Renal pelvis (tissue), 4 donors: ENCODE results near the gene SUSD6. TPM values are rescaled to one million over a fixed set of nuclear protein-coding genes. Genes with fewer than 3 reads are reported as not detected.

ENCODE experiments used
- DNase-seq: peaks from one replicate; pipeline ENCODE4 v3.0.0-alpha.2; 2013
- polyA plus RNA-seq, 3 donors: library from polyadenylated mRNA; unstranded; fragments of 120-200 nt; gene quantifications; one replicate each; pipeline ENCODE4 v1.2.1, GENCODE V29; 2013; ENCODE audit not compliant: insufficient read length in 3 of 3

The SUSD6 gene
- polyA plus RNA-seq, 3 donors: 18.9 to 22.8 (median 22.4) TPM

GRCh38 chr14:69755296-69755695, 143.9 kb downstream of the SUSD6 start:
- DNase-seq: no peak

DNA sequence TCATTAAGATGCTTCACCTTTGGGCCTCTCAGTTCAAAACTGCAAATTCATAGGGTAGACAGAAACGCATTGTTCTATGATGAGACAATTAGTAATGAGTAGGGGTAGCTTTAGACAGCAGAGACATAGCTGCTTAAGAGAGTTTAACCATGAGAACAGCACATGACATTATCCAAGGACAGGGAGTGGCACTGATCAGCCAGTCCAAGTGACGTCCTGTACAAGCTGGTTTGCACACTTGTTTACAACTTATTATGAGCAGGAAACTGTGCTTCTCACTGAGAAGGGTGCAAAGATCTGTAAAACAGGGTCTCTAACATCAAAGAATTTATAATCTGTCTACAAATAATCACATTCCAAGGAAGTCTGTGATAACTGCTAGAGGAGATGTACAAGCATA, 144.4 kb downstream of the SUSD6 start:
- no peak for DNase-seq

DNA sequence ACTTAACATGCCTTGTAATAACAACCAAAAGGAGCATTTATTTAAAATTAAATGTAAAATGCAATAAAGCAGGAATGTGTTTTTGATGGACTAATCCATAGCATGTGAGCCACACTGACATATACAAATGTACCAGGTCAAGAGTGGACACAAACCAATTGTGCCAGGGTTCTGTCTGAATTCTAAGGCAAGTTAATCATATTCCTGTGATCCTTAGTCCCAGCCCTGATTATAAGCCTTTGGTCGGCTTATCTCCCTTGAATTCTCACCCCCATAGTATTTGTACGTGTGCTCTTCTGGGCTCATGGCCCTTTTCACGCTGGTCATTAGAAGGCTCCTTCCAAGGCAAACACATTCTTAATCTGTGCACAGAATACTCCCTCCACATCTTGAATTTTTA, 144.9 kb downstream of the SUSD6 start:
- no peak for DNase-seq

DNA sequence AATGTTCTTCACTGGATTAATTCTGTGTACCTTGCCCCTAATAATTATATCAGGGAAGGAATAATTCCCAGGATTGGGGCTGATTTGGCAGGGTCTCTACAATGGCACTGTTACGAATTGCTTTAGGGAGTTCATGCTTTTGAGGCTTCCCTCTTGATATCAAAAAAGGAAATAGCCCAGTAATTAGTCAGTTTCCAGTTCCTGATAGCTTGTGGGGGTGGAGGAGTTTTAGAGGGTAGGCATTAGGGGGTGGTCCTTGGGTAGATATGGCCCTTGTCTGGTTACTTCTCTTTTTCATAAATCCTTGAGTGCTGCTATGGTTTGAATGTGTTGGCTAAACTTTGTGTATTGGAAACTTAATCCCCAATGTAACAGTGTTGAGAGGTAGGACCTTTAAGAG, 149.4 kb downstream of the SUSD6 start:
- DNase-seq: no peak

DNA sequence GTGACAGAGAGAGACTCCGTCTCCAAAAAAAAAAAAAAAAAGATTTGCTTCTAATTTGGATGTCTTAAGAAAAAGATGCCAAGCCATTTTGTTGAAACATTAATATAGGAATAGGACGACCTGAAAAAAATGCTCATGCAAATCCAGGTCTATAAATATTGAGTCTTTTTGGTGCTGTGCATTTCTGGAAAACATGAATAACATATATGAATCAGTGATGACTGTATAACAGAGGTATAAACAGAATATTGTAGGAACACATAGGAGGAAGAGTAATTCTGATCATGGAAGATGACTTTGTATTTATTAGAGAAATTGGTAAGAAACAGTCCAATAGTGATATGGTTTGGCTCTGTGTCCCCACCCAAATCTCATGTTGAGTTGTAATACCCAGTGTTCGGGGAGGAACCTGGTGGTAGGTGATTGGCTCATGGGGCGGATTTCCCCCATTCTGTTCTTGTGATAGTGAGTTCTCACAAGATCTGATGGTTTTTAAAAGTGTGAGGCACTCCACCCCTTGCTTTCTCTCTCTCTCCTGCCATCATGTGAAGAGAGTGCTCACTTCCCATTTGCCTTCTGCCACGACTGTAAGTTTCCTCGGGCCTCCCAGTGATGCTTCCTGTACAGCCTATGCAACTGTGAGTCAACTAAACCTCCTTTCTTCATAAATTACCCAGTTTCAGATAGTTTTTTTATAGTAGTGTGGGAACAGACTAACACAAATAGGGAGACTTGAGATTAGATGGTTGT, 152.5 kb downstream of the SUSD6 start:
- no peak for DNase-seq

Other genes starting within 250 kb of the SUSD6 start
- gene ERH, start 213.3 kb upstream of the SUSD6 start, polyA plus RNA-seq: 100 to 1,000 TPM; 299 to 347 (median 301) TPM
- 10 to 100 TPM; 78.1 to 91.6 (median 80.0) TPM for gene SLC39A9, start 212.9 kb upstream of the SUSD6 start, polyA plus RNA-seq
- gene PLEKHD1, start 126.9 kb upstream of the SUSD6 start, polyA plus RNA-seq: 1 to 10 TPM; 3.8 to 6.3 (median 3.8) TPM
- gene CCDC177, start 36.7 kb upstream of the SUSD6 start, polyA plus RNA-seq: under 1 TPM; 0.10 to 0.18 (median 0.16) TPM
- 100 to 1,000 TPM; 667 to 833 (median 704) TPM for gene SRSF5, start 155.5 kb downstream of the SUSD6 start, polyA plus RNA-seq
- gene SLC10A1, start 185.6 kb downstream of the SUSD6 start, polyA plus RNA-seq: under 1 TPM in 2 of 3 donors, not detected in 1; 0.15 to 0.19 TPM